Neural progenitor cell (in vitro differentiated cells): ENCODE results near the gene CPLX3. TPM values are rescaled to one million over a fixed set of nuclear protein-coding genes. Genes with fewer than 3 reads are reported as not detected.
A peak's percentile ranks its signal among the peaks of the same experiment; 100 is the strongest.

ENCODE experiments used
- DNase-seq: peaks from one replicate; pipeline ENCODE4 v3.0.0-alpha.2; 2016; ENCODE audit warnings: low spot score
- H2AFZ ChIP-seq: fragments of 200-600 bp; sonication (generic); replicated peaks from 2 replicates; pipeline ENCODE4 v1.6.1; 2016; ENCODE audit warnings: antibody characterized with exemption
- H3F3A ChIP-seq: fragments of 200-600 bp; sonication (generic); 2 replicates; pipeline ENCODE4 v1.6.1; 2016; ENCODE audit warnings: antibody characterized with exemption, low read depth
- H3K27ac ChIP-seq: fragments of 200-600 bp; sonication (generic); 2 replicates; pipeline ENCODE4 v1.5.1; 2016; ENCODE audit warnings: mild to moderate bottlenecking
- H3K27me3 ChIP-seq: fragments of 200-600 bp; sonication (generic); 2 replicates; pipeline ENCODE4 v1.6.1; 2016; ENCODE audit warnings: mild to moderate bottlenecking, moderate library complexity
- H3K36me3 ChIP-seq: fragments of 200-600 bp; sonication (generic); 2 replicates; pipeline ENCODE4 v1.5.1; 2016
- H3K4me1 ChIP-seq: fragments of 200-600 bp; sonication (generic); 2 replicates; pipeline ENCODE4 v1.6.1; 2016; ENCODE audit warnings: mixed run types
- H3K4me2 ChIP-seq: fragments of 200-600 bp; sonication (generic); 2 replicates; pipeline ENCODE4 v1.6.1; 2016
- H3K4me3 ChIP-seq: fragments of 200-600 bp; sonication (generic); 2 replicates; pipeline ENCODE4 v1.5.1; 2016
- H3K79me2 ChIP-seq: fragments of 200-600 bp; sonication (generic); 2 replicates; pipeline ENCODE4 v1.6.1; 2016; ENCODE audit warnings: low read depth
- H3K9ac ChIP-seq: fragments of 200-600 bp; sonication (generic); 2 replicates; pipeline ENCODE4 v1.6.1; 2016
- H3K9me3 ChIP-seq: fragments of 200-600 bp; sonication (generic); 2 replicates; pipeline ENCODE4 v1.5.1; 2016; ENCODE audit warnings: low read depth
- H4K20me1 ChIP-seq: fragments of 200-600 bp; sonication (generic); 2 replicates; pipeline ENCODE4 v1.6.1; 2016; ENCODE audit warnings: low read depth
- H3K27ac Mint-ChIP-seq: 3 replicates; pipeline ENCODE4 v1.8.0; 2021; ENCODE audit warnings: mixed read lengths
- H3K27me3 Mint-ChIP-seq: 2 replicates; pipeline ENCODE4 v1.8.0; 2022; ENCODE audit warnings: low read depth, mild to moderate bottlenecking, inconsistent platforms, moderate library complexity, mixed read lengths; ENCODE audit not compliant: insufficient read depth
- H3K36me3 Mint-ChIP-seq: 3 replicates; pipeline ENCODE4 v1.8.0; 2021; ENCODE audit warnings: mixed read lengths
- H3K4me1 Mint-ChIP-seq: 3 replicates; pipeline ENCODE4 v1.8.0; 2021; ENCODE audit warnings: mixed read lengths
- H3K4me3 Mint-ChIP-seq: 3 replicates; pipeline ENCODE4 v1.8.0; 2021; ENCODE audit warnings: mild to moderate bottlenecking, moderate library complexity, mixed read lengths
- H3K9me3 Mint-ChIP-seq: 3 replicates; pipeline ENCODE4 v1.8.0; 2020; ENCODE audit warnings: mixed read lengths
- EZH2 ChIP-seq: fragments of 200-600 bp; sonication (generic); IDR thresholded peaks from 2 replicates; pipeline ENCODE4 v1.6.1; 2017; ENCODE audit warnings: antibody characterized with exemption, mild to moderate bottlenecking, moderate library complexity
- EZH2phosphoT487 ChIP-seq: fragments of 200-600 bp; sonication (generic); IDR thresholded peaks from 2 replicates; pipeline ENCODE4 v1.6.1; 2017; ENCODE audit warnings: antibody characterized with exemption
- total RNA-seq: library from RNA; depleted of rRNA; stranded (reverse); fragments of >200 nt; gene quantifications from 2 replicates; pipeline ENCODE4 v1.2.3, GENCODE V29; 2015; ENCODE audit warnings: low replicate concordance
- TF ChIP-seq, protein P1 (sequence below): fragments of 200-600 bp; sonication (generic); IDR thresholded peaks from 2 replicates; pipeline ENCODE4 v1.5.1; 2017; ENCODE audit warnings: antibody characterized with exemption, mild to moderate bottlenecking

Gene CPLX3
- total RNA-seq: not detected in 2 replicates

- peaks cover 12% of the 10 kb centered on the region for H3F3A ChIP-seq
- peaks cover 27% of the 10 kb centered on the region for H4K20me1 ChIP-seq
- Mint-ChIP-seq H3K4me3 (peak within 1 kb of the TSS; percentile 15), H3K36me3 (no peaks in the 10 kb centered on the region), H3K9me3 (no peaks in the 10 kb centered on the region), H3K27ac (no peak within 1 kb of the TSS), H3K4me1 (peaks cover 20% of the 10 kb centered on the region), H3K27me3 (peaks cover 47% of the 10 kb centered on the region)
- no peaks in the 10 kb centered on the region for H3K36me3 ChIP-seq
- H2AFZ ChIP-seq: no peak within 1 kb of the TSS
- H3K9ac ChIP-seq: no peak within 1 kb of the TSS
- H3K9me3 ChIP-seq: no peaks in the 10 kb centered on the region
- peak within 1 kb of the TSS; percentile 59 for H3K4me2 ChIP-seq
- H3K27me3 ChIP-seq: peaks cover 58% of the 10 kb centered on the region
- no peaks in the 10 kb centered on the region for H3K79me2 ChIP-seq
- H3K4me1 ChIP-seq: peaks cover 19% of the 10 kb centered on the region
- no peak within 1 kb of the TSS for H3K4me3 ChIP-seq
- no peak within 1 kb of the TSS for H3K27ac ChIP-seq
- peak; percentile 83 for DNase-seq
- TF ChIP-seq EZH2 (no peak), EZH2phosphoT487 (no peak)
Measured at GRCh38 chr15:74826364-74826819, at the start of gene CPLX3. Gene CPLX3 (plus strand): TSS chr15:74826627. CDS start chr15:74826704, 77 bp downstream.

DNA sequence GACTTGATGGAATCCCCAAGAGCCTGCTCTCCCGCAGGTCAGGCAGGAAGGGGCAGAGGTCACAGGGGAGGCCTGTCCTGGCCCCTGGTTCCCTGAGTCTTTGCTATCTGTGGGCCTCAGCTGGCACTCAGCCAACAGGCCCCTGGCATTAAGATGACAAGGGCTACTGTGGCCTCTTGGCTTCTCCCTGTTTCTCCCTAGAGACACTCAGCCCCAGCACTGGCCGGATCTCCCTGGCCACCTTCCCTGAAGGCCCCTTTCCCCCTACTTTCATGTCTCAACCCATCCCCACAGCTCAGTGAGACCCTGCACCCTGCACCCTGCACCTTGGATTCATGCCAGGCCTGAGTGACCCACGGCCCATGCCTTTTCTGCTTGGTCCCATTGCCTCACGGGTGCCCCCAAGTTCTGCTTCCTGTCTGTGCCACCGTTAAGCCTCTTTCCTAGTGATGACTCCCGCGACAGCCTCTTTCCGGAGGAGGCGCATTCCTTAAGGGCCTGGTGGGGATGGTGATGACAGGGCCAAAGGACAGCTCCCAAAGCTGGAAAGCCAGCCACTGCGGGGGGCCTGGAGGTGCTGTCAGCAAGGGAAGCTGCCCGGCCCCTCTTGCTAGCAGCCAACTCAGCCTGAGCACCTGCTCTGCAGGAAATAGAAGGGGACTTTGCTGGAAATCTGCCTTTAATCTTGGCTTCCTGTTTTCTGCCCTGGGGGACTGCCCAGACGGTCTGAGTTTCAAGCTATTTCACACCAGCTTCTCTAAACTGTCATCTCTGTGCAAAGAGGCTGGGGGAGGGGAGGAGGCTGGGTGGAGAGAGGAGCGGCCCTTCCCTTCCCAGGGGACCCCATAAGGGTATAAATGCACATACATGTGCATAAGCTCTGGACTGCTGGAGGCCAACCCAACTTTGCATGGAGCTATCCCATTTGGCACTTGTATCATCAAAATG, 49.3 kb upstream of the CPLX3 start:
- Mint-ChIP-seq H3K9me3 (no peaks in the 10 kb centered on the region), H3K4me3 (peak overlapping the region; percentile 52), H3K4me1 (peaks cover 75% of the 10 kb centered on the region), H3K27ac (peak overlapping the region; percentile 18), H3K36me3 (no peaks in the 10 kb centered on the region), H3K27me3 (peaks cover 23% of the 10 kb centered on the region)
- H3F3A ChIP-seq: peaks cover 16% of the 10 kb centered on the region
- H3K9me3 ChIP-seq: no peaks in the 10 kb centered on the region
- no peaks in the 10 kb centered on the region for H3K79me2 ChIP-seq
- no peak overlapping the region for H3K27ac ChIP-seq
- H4K20me1 ChIP-seq: no peaks in the 10 kb centered on the region
- no peak overlapping the region for H3K4me2 ChIP-seq
- no peak overlapping the region for H2AFZ ChIP-seq
- H3K27me3 ChIP-seq: peaks cover 21% of the 10 kb centered on the region
- DNase-seq: peak; percentile 76
- no peak overlapping the region for H3K9ac ChIP-seq
- no peaks in the 10 kb centered on the region for H3K36me3 ChIP-seq
- peaks cover 24% of the 10 kb centered on the region for H3K4me1 ChIP-seq
- TF ChIP-seq, protein P1, sequence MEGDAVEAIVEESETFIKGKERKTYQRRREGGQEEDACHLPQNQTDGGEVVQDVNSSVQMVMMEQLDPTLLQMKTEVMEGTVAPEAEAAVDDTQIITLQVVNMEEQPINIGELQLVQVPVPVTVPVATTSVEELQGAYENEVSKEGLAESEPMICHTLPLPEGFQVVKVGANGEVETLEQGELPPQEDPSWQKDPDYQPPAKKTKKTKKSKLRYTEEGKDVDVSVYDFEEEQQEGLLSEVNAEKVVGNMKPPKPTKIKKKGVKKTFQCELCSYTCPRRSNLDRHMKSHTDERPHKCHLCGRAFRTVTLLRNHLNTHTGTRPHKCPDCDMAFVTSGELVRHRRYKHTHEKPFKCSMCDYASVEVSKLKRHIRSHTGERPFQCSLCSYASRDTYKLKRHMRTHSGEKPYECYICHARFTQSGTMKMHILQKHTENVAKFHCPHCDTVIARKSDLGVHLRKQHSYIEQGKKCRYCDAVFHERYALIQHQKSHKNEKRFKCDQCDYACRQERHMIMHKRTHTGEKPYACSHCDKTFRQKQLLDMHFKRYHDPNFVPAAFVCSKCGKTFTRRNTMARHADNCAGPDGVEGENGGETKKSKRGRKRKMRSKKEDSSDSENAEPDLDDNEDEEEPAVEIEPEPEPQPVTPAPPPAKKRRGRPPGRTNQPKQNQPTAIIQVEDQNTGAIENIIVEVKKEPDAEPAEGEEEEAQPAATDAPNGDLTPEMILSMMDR: no peak
- TF ChIP-seq EZH2: no peak
- TF ChIP-seq EZH2phosphoT487: no peak
- no peak overlapping the region for H3K4me3 ChIP-seq

- H3K4me3 ChIP-seq: no peak overlapping the region
- Mint-ChIP-seq H3K4me1 (peaks cover 69% of the 10 kb centered on the region), H3K27me3 (peaks cover 21% of the 10 kb centered on the region), H3K4me3 (peak overlapping the region; percentile 50), H3K9me3 (no peaks in the 10 kb centered on the region), H3K27ac (peak overlapping the region; percentile 77), H3K36me3 (no peaks in the 10 kb centered on the region)
- peaks cover 21% of the 10 kb centered on the region for H3K27me3 ChIP-seq
- H3K4me2 ChIP-seq: no peak overlapping the region
- no peak for DNase-seq
- peaks cover 7% of the 10 kb centered on the region for H3K79me2 ChIP-seq
- peaks cover 12% of the 10 kb centered on the region for H3F3A ChIP-seq
- no peaks in the 10 kb centered on the region for H3K36me3 ChIP-seq
- no peak overlapping the region for H3K27ac ChIP-seq
- TF ChIP-seq EZH2phosphoT487: no peak
- TF ChIP-seq, protein P1: no peak
- no peak for TF ChIP-seq EZH2
- no peak overlapping the region for H3K9ac ChIP-seq
- no peaks in the 10 kb centered on the region for H3K9me3 ChIP-seq
- H3K4me1 ChIP-seq: peaks cover 26% of the 10 kb centered on the region
- no peak overlapping the region for H2AFZ ChIP-seq
- H4K20me1 ChIP-seq: peaks cover 5% of the 10 kb centered on the region
Measured at GRCh38 chr15:74777769-74778598, 48.4 kb upstream of the CPLX3 start.
